Measurements from ENCODE around the gene STAT3.
"Not testable (repeated sequence)": the region's sequence is repeated elsewhere in the genome, so short reads cannot be mapped to it uniquely, and the experiment has no call there.

GRCh38 chr17:42360388-42360787, 27.9 kb downstream of the STAT3 start:
- not testable (repeated sequence) for TF ChIP-seq TOX (CRISPR knock-in tag; IDR thresholded peaks at IDR 0.05; ENCODE audit: borderline replicate concordance); ZFP30 (CRISPR knock-in tag; IDR thresholded peaks at IDR 0.05)

Measured in SK-N-SH treated with all-trans-retinoic acid at 6 μM for 48 hours (cell line).